Smooth muscle cell of the pulmonary artery (primary cell): ENCODE measurements around the gene IFNGR1. TPM values are rescaled to one million over a fixed set of nuclear protein-coding genes. Genes with fewer than 3 reads are reported as not detected.

ENCODE experiments used
- total RNA-seq: library from RNA; depleted of rRNA; stranded (reverse); fragments of >200 nt; gene quantifications from 2 replicates; pipeline ENCODE4 v1.2.3, GENCODE V29; 2014

The IFNGR1 gene
- 63.1 and 64.3 TPM in 2 replicates for total RNA-seq

DNA sequence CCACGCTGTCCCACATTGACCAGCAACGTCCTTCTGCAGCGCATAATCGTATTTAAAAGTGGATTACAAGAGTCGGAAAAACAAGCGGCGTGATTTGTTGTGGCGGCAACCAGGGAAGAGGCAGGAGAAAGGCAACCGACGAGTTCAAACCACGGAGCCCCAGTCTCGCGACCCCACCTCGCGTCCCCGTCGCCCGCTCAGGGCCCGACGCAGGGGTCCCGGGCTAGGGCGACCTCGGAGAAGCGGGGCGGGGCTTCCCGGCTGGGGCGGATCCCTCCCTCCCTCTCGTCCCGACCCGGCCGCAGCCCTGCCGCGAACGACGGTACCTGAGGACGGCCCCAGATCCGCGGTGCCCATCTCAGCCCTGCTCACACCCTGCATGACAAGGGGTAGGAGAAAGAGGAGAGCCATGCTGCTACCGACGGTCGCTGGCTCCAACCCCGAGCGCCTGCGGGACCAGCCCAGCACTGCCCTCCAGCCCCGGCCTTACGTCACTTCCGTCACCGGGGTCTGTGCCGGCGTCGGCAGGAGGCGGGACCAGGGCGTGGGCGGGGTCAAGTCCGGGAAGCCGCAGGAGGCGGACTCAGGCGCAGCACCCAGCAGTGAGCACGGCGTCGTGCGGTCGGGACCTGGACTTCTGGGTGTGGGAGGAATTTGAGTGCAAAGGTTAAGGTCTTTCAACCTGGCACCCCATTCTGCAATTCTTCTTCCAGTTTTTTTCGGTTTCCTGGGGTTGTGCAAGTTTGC is at the start of gene IFNGR1:
Gene IFNGR1, minus strand, starts transcription at position 469 of the 747 bp plus-strand sequence. Its CDS starts 58 bp downstream, at position 411.

GRCh38 chr6:137173501-137173900 is 45.7 kb downstream of the IFNGR1 start, which contains the start of gene IL22RA2:
Gene IL22RA2 (minus strand): TSS chr6:137173644. CDS start chr6:137161749, 11,895 bp downstream.

Other genes with a start within 250 kb of the IFNGR1 start
- 0.07 and 0.20 TPM in 2 replicates for gene IL20RA, start 174.4 kb downstream of the IFNGR1 start, total RNA-seq
- not detected in 2 replicates for gene IL22RA2, start 45.7 kb downstream of the IFNGR1 start, total RNA-seq